GM18507 (cell line): ENCODE data around the gene DAGLA.

Experiments
- DNase-seq: peaks from one replicate; pipeline ENCODE4 v3.0.0; 2011; ENCODE audit warnings: low read depth; ENCODE audit not compliant: insufficient read length; ENCODE audit errors: extremely low spot score
- FAIRE-seq: peaks from 2 replicates; lab custom pipeline; 2011; peaks lifted over from hg19 to GRCh38; lab: Jason Lieb, UNC

DAGLA gene

GRCh38 chr11:61783717-61784505 is 103.7 kb downstream of the DAGLA start:
- DNase-seq (no peak), FAIRE-seq (no peak)

DNA sequence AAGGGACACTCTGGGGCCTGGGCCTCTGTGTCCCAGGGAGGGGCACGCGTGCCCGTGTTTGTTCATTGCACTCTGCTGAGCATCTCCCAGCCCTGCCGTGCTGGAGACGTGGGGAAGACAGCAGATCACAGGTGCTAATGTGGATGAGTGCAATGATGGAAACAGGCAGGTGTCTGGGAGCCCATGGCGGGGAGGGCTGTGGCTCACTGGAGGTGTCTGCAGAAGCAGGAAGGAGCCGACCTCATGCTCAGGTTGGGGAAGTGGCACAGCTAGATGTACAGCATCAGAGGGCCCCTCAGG is 104.3 kb downstream of the DAGLA start:
- no peak for DNase-seq

GRCh38 chr11:61785837-61786402 is 105.7 kb downstream of the DAGLA start:
- FAIRE-seq: no peak

More for the DNA sequence above, 104.3 kb downstream of the DAGLA start:
- no peak for FAIRE-seq

DNA sequence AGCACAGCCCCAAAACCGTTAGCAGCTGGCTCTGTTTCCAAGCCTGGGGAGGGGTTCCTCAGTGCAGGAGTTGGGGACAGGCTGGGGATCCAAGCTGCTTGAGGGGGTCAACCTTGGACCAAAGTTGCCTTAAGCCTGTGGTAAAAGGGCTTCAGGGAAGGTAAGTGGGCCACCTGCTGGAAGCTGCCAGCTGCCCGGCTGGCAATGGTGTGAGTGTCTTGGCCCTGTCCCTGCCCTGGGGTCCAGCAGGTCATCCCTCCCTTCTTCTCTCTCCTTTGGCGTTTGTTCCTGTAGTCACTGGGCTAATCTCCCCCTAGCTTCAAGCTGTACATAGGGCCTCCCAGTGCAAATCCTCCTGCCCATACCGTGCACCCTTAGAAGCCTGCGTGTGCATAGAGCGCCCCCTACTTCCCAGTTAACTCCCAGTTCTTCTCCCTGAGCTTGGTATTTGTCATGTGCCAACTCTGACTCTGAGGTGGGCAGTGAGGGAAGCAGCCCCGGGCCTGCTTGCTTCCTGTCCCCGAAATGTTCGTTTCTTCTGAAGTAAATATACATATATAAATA is 107.8 kb downstream of the DAGLA start:
- no peak for DNase-seq
- FAIRE-seq: no peak

More at GRCh38 chr11:61785837-61786402, 105.7 kb downstream of the DAGLA start:
- no peak for DNase-seq

- no peak for DNase-seq
- FAIRE-seq: no peak
Measured at GRCh38 chr11:61791737-61792309, 111.6 kb downstream of the DAGLA start.

- DNase-seq (peak; percentile 85), FAIRE-seq (peak; percentile 81)
Measured at GRCh38 chr11:61792310-61793082, 112.3 kb downstream of the DAGLA start, which contains the start of the genes FEN1 and TMEM258. TSS of gene FEN1 (plus strand) at chr11:61792911. CDS start at chr11:61795362, 2,451 bp downstream. TSS of gene TMEM258 (minus strand) at chr11:61792599. CDS start at chr11:61792558, 41 bp downstream.

GRCh38 chr11:61793083-61793828 is 113.1 kb downstream of the DAGLA start:
- no peak for FAIRE-seq
- DNase-seq: no peak

- DNase-seq (no peak), FAIRE-seq (no peak)
Measured at GRCh38 chr11:61793829-61794204, 113.6 kb downstream of the DAGLA start.

DNA sequence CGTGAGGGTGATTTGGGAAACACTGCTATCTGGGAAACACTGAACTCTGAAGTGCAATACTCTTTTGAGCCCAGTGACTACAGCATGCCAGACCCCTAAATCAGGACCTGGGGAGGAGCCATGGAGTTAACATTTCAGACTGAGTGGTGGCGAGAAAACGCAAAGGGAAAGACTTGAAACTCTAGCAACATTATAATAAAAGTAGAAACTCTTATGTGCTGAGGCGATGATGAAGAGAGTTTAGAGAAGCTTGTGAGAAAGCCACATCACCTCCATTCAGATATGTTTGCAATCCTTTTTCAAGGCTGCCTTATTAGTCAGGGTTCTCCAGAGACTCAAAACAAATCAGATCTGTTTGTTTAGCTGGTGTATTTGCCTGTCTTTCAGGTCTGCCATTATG is 114.4 kb downstream of the DAGLA start:
- DNase-seq: no peak

GRCh38 chr11:61795459-61795858 is 115.3 kb downstream of the DAGLA start:
- FAIRE-seq: no peak
- no peak for DNase-seq

More for the DNA sequence above, 114.4 kb downstream of the DAGLA start:
- FAIRE-seq: no peak

DNA sequence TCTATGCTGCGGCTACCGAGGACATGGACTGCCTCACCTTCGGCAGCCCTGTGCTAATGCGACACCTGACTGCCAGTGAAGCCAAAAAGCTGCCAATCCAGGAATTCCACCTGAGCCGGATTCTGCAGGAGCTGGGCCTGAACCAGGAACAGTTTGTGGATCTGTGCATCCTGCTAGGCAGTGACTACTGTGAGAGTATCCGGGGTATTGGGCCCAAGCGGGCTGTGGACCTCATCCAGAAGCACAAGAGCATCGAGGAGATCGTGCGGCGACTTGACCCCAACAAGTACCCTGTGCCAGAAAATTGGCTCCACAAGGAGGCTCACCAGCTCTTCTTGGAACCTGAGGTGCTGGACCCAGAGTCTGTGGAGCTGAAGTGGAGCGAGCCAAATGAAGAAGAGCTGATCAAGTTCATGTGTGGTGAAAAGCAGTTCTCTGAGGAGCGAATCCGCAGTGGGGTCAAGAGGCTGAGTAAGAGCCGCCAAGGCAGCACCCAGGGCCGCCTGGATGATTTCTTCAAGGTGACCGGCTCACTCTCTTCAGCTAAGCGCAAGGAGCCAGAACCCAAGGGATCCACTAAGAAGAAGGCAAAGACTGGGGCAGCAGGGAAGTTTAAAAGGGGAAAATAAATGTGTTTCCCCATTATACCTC is 115.8 kb downstream of the DAGLA start:
- no peak for FAIRE-seq

More for the DNA sequence above, 115.8 kb downstream of the DAGLA start:
- DNase-seq: no peak
